ENCODE data around the gene MAK.
"Not testable (repeated sequence)": the region's sequence is repeated elsewhere in the genome, so short reads cannot be mapped to it uniquely, and the experiment has no call there.

The MAK gene

DNA sequence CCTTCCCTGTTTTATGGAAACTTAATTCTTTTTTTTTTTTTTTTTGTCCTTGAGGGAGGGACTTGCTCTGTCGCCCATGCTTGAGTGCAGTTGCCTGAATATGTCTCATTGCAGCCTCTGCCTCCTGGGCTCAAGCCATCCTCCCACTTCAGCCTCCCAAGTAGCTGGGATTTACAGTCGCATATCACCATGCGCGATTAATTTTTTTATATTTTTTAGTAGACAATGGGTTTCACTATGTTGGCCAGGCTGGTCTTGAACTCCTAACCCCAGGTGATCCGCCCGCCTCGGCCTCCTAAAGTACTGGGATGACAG lies 114.8 kb downstream of the MAK start:
- H3K4me3 ChIP-seq (replicated peaks in 1 of 2; ENCODE audit: low read depth in 2 of 2, low read length in 2 of 2) = peak overlapping the region; percentile 66 to 71
- TF ChIP-seq, protein P1, sequence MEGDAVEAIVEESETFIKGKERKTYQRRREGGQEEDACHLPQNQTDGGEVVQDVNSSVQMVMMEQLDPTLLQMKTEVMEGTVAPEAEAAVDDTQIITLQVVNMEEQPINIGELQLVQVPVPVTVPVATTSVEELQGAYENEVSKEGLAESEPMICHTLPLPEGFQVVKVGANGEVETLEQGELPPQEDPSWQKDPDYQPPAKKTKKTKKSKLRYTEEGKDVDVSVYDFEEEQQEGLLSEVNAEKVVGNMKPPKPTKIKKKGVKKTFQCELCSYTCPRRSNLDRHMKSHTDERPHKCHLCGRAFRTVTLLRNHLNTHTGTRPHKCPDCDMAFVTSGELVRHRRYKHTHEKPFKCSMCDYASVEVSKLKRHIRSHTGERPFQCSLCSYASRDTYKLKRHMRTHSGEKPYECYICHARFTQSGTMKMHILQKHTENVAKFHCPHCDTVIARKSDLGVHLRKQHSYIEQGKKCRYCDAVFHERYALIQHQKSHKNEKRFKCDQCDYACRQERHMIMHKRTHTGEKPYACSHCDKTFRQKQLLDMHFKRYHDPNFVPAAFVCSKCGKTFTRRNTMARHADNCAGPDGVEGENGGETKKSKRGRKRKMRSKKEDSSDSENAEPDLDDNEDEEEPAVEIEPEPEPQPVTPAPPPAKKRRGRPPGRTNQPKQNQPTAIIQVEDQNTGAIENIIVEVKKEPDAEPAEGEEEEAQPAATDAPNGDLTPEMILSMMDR (IDR thresholded peaks at IDR 0.05; ENCODE audit: low read depth, low read length) = no peak
- DNase-seq (ENCODE audit: low read depth in 2 of 2) = peak in 1 of 2 donors; percentile 33

DNA sequence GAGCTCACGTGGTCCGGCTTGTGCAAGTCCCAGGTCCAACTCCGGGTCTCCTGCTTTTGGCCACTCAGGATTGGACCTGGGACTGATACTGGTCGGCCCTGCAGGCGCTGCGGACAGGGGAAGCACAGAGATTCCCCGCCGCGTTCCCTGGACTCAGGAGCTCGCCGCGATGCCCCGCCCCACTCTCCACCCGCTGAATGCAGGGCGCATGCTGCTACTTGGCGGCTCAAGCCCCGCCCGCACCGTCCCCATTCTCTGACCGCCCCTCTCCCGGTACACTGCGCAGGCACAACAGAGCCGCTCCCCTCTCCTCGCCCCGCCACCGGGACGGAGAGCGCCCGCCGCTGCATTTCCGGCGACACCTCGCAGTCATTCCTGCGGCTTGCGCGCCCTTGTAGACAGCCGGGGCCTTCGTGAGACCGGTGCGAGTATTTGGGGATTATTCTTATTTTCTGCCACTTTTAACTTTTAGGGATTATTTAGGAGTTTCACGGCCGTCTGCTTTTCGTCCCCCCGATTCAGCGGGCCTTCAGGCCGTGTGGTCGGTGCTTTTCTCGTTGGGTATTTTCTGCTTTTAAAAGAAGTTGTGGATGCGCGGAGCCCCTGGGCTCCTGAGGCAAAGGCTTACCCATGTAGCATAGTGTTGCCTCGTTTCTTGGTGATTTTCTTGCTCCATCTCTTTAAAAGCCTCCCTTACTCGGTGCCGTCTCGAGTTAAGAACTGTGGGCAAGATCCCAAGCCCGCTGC lies 115.3 kb downstream of the MAK start, which contains the start of gene TMEM14C:
Gene TMEM14C, plus strand, starts transcription at position 251 of the 747 bp plus-strand sequence. CDS start 1,544 bp downstream, outside the sequence.
- peak; percentile 98 to 99 for DNase-seq (ENCODE audit: low read depth in 2 of 2)
- TF ChIP-seq, protein P1 (IDR thresholded peaks at IDR 0.05; ENCODE audit: low read depth, low read length) = no peak
- peak within 1 kb of the TSS; percentile 66 to 71 for H3K4me3 ChIP-seq (replicated peaks in 1 of 2; ENCODE audit: low read depth in 2 of 2, low read length in 2 of 2)

DNA sequence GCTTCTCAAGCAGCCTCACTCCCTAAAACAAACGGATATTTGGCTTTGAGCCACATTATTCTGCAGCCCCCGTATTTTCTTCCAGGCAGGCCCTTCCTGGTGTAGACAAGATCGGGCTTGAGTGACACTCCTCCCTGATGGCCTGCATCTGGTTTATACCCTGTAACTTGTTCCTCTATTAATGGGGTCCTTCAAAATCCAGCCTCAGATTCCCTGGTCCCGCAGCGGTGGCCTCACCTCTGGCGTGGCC lies 115.8 kb downstream of the MAK start:
- peak overlapping the region; percentile 66 to 71 for H3K4me3 ChIP-seq (replicated peaks in 1 of 2; ENCODE audit: low read depth in 2 of 2, low read length in 2 of 2)
- TF ChIP-seq, protein P1 (IDR thresholded peaks at IDR 0.05; ENCODE audit: low read depth, low read length) = no peak
- DNase-seq (ENCODE audit: low read depth in 2 of 2) = no peak

DNA sequence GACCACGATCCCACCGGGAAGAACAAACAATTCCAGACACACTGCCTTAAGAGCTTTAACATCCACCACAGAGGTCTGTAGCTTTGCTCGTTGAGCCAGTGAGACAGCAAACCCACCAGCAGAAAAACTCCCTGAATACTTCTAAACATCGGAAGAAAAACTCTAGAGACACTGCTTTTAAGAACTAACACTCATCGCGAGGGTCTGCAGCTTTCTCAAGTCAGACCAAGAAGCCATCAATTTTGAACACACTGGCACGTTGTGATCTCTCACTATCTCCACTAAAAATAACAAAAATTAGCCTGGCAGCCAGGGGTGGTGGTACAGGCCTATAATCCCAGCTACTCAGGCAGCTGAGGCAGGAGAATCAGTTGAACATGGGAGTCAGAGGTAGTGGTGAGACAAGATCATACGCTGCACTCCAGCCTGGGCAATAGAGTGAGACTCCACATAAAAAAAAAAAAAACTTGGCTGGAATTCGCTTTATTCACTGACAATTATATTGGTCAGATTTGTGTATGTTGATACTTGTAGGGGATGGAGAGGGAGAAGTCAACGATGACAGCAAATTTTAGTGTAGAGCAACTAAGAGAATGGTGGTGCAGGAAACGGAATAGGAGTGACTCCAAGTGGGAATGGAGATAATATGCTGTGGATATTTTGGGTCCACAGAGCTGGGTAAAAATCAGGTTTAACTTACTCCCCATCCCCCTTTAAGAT lies 116.3 kb downstream of the MAK start:
- H3K4me3 ChIP-seq (replicated peaks in 1 of 2; ENCODE audit: low read depth in 2 of 2, low read length in 2 of 2) = peak overlapping the region; percentile 66 to 71
- DNase-seq (ENCODE audit: low read depth in 2 of 2) = no peak
- TF ChIP-seq, protein P1 (IDR thresholded peaks at IDR 0.05; ENCODE audit: low read depth, low read length) = no peak

DNA sequence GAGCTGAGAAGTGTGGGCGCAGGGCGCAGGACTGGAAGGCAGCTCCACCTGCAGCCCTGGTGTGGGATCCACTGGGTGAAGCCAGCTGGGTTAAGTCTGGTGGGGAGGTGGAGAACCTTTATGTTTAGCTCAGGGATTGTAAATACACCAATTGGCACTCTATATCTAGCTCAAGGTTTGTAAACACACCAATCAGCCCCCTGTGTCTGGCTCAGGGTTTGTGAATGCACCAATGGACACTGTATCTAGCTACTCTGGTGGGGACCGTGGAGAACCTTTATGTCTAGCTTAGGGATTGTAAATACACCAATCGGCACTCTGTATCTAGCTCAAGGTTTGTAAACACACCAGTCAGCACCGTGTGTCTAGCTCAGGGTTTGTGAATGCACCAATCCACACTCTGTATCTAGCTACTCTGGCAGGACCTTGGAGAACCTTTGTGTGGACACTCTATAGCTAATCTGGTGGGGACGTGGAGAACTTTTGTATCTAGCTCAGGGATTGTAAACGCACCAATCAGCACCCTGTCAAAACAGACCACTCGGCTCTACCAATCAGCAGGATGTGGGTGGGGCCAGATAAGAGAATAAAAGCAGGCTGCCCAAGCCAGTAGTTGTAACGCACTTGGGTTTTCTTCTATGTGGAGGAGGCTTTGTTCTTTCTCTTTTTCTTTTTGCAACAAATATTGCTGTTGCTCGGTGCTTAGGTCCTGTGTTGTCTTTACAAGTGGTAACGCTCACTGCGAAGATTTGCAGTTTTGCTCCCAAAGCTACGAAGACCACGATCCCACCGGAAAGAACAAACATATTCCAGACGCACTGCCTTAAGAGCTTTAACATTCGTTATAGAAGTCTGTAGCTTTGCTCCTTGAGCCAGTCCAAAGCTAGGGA lies 117.1 kb downstream of the MAK start:
- H3K4me3 ChIP-seq (replicated peaks in 1 of 2; ENCODE audit: low read depth in 2 of 2, low read length in 2 of 2) = peak overlapping the region; percentile 58 to 63
- DNase-seq (ENCODE audit: low read depth in 2 of 2) = not testable (repeated sequence)

DNA sequence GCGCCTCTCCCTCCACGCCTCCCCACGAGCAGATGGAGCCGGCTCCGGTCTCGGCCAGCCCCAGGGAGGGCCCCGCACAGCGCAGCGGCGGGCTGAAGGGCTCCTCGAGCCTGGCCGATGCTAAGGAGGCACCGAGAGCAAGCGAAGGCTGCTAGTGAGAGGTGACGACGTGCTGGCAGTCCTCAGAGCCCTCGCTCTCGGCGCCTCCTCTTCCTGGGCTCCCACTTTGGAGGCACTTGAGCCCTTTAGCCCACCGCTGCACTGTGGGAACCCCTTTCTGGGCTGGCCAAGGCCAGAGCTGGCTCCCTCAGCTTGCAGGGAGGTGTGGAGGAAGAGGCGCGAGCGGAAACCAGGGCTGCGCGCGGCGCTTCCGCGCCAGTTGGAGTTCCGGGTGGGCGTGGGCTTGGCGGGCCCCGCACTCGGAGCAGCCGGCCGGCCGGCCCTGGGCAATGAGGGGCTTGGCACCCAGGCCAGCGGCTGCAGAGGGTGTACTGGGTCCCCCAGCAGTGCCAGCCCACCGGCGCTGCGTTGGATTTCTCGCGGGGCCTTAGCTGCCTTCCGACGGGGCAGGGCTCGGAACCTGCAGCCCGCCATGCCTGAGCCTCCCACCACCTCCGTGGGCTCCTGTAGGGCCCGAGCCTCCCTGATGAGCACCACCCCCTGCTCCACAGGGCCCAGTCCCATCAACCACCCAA lies 117.9 kb downstream of the MAK start:
- DNase-seq (ENCODE audit: low read depth in 2 of 2) = peak; percentile 31 to 32
- H3K4me3 ChIP-seq (replicated peaks in 1 of 2; ENCODE audit: low read depth in 2 of 2, low read length in 2 of 2) = peak overlapping the region; percentile 58 to 63
- TF ChIP-seq, protein P1 (IDR thresholded peaks at IDR 0.05; ENCODE audit: low read depth, low read length) = no peak
